COLO668 (cell line): Measurements from ENCODE around the gene OTOA.
"Not testable (repeated sequence)": the region's sequence is repeated elsewhere in the genome, so short reads cannot be mapped to it uniquely, and the experiment has no call there.

ENCODE experiments used
- DNase-seq: peaks from one replicate; lab custom pipeline; 2025; ENCODE audit not compliant: unreplicated experiment; lab: John Stamatoyannopoulos, UW

OTOA gene

GRCh38 chr16:21663889-21664647 lies at the start of gene OTOA:
Gene OTOA (plus strand): TSS chr16:21663968. CDS start chr16:21678515, 14,547 bp downstream.
- DNase-seq: no peak

GRCh38 chr16:21614896-21615295 lies 48.9 kb upstream of the OTOA start:
- no peak for DNase-seq

- DNase-seq: no peak
These were observed 46.2 kb upstream of the OTOA start for GRCh38 chr16:21617607-21618006.

GRCh38 chr16:21618281-21618680 lies 45.5 kb upstream of the OTOA start:
- DNase-seq: no peak

GRCh38 chr16:21619765-21620425 lies 43.9 kb upstream of the OTOA start:
- DNase-seq: no peak

DNA sequence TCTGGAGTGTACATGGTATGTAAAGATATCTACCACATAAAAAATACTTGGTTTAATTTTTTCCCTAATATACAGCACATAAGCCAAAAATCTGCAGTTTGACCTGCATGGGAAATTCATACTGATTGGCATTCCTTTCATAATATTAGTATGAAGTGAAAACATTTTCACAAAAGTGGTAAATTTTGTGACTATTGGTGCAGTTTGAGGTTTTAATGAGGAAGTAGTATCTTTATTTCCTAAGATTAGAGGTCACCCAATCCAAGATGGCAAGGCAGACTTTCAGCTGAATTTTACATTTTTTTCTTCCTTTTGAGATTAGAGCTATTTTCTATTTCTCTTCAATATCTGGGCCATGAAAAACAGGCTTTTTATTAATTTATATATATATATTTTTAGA lies 43.2 kb upstream of the OTOA start:
- DNase-seq: no peak

GRCh38 chr16:21622545-21622944 lies 41.2 kb upstream of the OTOA start:
- no peak for DNase-seq

GRCh38 chr16:21625026-21625425 lies 38.7 kb upstream of the OTOA start:
- no peak for DNase-seq

DNA sequence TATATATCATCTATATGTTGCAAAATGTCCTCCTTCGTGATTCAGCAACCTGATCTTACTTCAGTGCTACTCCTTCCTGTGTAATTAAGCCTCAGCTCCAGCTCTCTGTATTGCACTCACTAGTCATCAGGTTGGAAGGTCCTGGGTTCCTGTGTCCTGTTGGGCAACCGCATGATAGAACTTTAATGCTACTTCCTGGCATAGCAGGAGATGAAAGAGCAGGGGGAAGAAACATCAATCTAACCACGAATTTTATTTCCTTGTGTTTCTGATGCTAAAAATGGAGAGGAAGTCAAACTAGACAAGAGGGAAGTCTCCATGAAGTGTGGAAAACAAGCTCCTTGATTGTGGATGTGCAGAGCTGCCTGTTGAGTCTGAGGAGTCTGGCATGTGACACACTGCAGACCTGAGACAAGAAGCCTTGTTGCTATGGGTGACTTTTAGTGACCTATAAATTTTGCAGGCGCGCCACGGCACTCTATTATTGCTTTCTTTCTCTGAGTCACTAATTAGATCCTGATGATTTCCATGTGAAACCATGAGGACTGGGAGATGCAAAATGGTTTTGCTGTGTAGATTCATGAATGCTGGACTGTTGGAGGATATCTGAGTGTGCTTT lies 37.0 kb upstream of the OTOA start:
- no peak for DNase-seq

GRCh38 chr16:21628121-21628726 lies 35.5 kb upstream of the OTOA start:
- no peak for DNase-seq

- no peak for DNase-seq
These were observed 35.0 kb upstream of the OTOA start for GRCh38 chr16:21628772-21629171.

DNA sequence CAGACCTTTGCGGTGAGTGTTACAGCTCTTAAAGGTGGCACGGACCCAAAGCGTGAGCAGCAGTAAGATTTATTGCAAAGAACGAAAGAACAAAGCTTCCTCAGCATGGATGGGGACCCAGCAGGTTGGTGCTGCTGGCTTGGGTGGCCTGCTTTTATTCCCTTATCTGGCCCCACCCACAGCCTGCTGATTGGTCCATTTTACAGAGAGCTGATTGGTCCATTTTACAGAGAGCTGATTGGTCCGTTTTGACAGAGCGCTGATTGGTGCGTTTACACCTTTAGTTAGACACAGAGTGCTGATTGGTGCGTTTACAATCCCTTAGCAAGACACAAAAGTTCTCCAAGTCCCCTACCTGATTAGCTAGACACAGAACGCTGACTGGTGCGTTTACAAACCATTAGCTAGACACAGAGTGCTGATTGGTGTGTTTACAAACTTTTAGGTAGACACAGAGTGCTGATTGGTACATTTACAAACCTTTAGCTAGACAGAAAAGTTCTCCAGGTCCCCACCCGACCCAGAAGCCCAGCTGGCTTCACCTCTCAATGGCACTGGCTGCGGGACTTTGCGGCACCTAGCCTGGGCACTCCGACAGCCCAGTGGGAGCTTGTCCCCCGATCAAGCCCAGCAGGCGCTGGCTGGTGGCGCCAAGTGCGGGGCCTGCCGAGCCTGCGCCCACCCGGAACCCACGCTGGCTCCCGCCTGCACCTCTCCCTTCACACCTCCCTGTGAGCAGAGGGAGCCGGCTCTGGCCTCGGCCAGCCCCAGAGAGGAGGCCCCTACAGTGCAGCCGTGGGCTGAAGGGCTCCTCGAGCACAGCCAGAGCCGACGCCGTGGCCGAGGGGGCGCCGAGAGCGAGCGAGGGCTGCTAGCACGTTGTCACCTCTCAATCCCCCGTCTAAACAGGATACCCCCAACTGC lies 33.9 kb upstream of the OTOA start:
- not testable (repeated sequence) for DNase-seq

DNA sequence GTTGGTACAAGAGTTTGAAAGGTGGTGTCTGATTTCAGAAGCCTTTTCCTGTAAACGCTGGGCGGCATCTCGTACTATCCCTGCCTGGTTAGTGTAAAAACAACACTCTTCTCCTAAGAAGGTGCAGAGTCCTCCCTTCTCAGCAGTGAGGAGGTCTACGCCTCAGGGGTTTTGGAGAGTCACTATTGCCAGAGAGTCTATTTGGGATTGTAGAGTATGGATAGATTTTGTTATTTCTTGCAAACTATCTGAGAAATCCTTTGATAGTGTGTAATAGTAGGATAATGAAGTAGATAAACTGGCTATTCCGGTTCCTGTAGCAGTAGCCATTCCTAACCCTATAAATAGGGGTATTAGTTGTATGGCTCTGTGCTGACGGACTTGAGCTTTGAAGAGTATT lies 32.9 kb upstream of the OTOA start:
- not testable (repeated sequence) for DNase-seq

DNA sequence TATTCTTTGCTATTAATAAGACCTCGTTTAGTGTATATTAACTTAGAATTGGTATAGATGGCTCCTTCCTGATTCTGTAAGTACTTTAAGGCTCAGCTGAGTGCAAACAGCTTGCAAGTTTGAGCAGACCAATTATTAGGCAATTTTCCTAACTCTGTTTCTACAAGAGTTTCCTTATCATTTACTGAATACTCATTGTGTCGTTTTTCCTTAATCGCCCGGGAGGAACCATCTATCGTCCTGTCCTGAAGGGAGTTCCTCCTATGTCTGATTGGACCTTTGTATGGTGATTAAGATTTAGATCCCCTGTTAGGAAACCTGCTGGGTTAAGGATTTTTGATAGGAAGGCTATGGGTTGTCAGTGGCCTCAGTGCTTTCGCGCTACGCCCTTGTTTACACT lies 32.4 kb upstream of the OTOA start:
- not testable (repeated sequence) for DNase-seq

GRCh38 chr16:21631951-21632575 lies 31.7 kb upstream of the OTOA start:
- DNase-seq: not testable (repeated sequence)

GRCh38 chr16:21634216-21634615 lies 29.6 kb upstream of the OTOA start:
- no peak for DNase-seq

GRCh38 chr16:21635694-21636093 lies 28.1 kb upstream of the OTOA start:
- DNase-seq: not testable (repeated sequence)

GRCh38 chr16:21637032-21637968 lies 26.5 kb upstream of the OTOA start:
- no peak for DNase-seq

- DNase-seq: no peak
These were observed 25.2 kb upstream of the OTOA start for GRCh38 chr16:21638573-21638975.
